GM12878 (cell line): Measurements from ENCODE around the gene MGARP. TPM values are rescaled to one million over a fixed set of nuclear protein-coding genes. Genes with fewer than 3 reads are reported as not detected.
"Not testable (repeated sequence)": the region's sequence is repeated elsewhere in the genome, so short reads cannot be mapped to it uniquely, and the experiment has no call there.

Experiments
- ATAC-seq: fragments of 200-7000 bp; cut with Tn5 transposase; 3 replicates; pipeline ENCODE4 v1.9.1; 2020; ENCODE audit warnings: mild to moderate bottlenecking, moderate library complexity
- BruUV-seq: library from RNA; stranded (reverse); fragments of 400-500 nt; replicated peaks from 2 replicates; lab custom pipeline; 2021; lab: Mats Ljungman, UMichigan
- CTCF ChIA-PET: fragments of 300-600 bp; sonication (Branson Sonifier 250); formaldehyde crosslinking; extraction: SDS; loops from one replicate; lab custom pipeline; 2021; ENCODE audit warnings: inconsistent platforms; lab: Yijun Ruan, JAX
- POLR2A ChIA-PET: fragments of 350-600 bp; formaldehyde crosslinking; extraction: SDS; loops from one replicate; lab custom pipeline; 2021; ENCODE audit warnings: inconsistent platforms; lab: Charles Lee
- RAD21 ChIA-PET: fragments of 300-600 bp; sonication (Branson Sonifier 250); formaldehyde crosslinking; loops from one replicate; lab custom pipeline; 2023; ENCODE audit warnings: antibody characterized with exemption; ENCODE audit not compliant: unreplicated experiment; lab: Charles Lee
- SMC1A ChIA-PET: fragments of 300-600 bp; sonication (Branson Sonifier 250); formaldehyde crosslinking; loops from one replicate; lab custom pipeline; 2023; ENCODE audit not compliant: unreplicated experiment, uncharacterized antibody; lab: Charles Lee
- DNase-seq: peaks from one replicate; pipeline ENCODE4 v3.0.0-alpha.2; 2011; ENCODE audit warnings: low read depth, low spot score
- FAIRE-seq: peaks from 3 replicates; lab custom pipeline; 2011; peaks lifted over from hg19 to GRCh38; lab: Jason Lieb, UNC
- H2AFZ ChIP-seq: 2 replicates; pipeline ENCODE4 v1.6.0; 2011; ENCODE audit warnings: low read depth, low read length, control low read depth; ENCODE audit not compliant: control insufficient read depth
- H3K27ac ChIP-seq: 2 replicates; pipeline ENCODE4 v1.5.1; 2011; ENCODE audit warnings: control low read depth; ENCODE audit not compliant: control insufficient read depth, insufficient read depth
- H3K27me3 ChIP-seq, 2 experiments: replicated peaks in 1 of 2; 2 replicates each; pipeline versions ENCODE4 v1.6.0 to v1.6.1; 2011; ENCODE audit warnings: low read length in 1 of 2; ENCODE audit not compliant: control insufficient read depth in 2 of 2, insufficient read depth in 2 of 2
- H3K36me3 ChIP-seq, 2 experiments: 2 replicates each; pipeline ENCODE4 v1.5.1; 2011; ENCODE audit warnings: low read length in 1 of 2; ENCODE audit not compliant: control insufficient read depth in 2 of 2, insufficient read depth in 2 of 2
- H3K4me1 ChIP-seq: 2 replicates; pipeline ENCODE4 v1.6.1; 2011; ENCODE audit warnings: mild to moderate bottlenecking, low read length, moderate library complexity, mixed read lengths; ENCODE audit not compliant: control insufficient read depth, insufficient read depth
- H3K4me2 ChIP-seq: 2 replicates; pipeline ENCODE4 v1.6.0; 2011; ENCODE audit warnings: control low read depth; ENCODE audit not compliant: control insufficient read depth, insufficient read depth
- H3K4me3 ChIP-seq: fragments of 200-600 bp; sonication (generic); 2 replicates; pipeline ENCODE4 v1.5.1; 2016
- H3K79me2 ChIP-seq: 2 replicates; pipeline ENCODE4 v1.6.0; 2011; ENCODE audit warnings: low read length; ENCODE audit not compliant: control insufficient read depth, insufficient read depth
- H3K9ac ChIP-seq: 2 replicates; pipeline ENCODE4 v1.8.0; 2011; ENCODE audit warnings: low read length, control low read depth, mixed read lengths; ENCODE audit not compliant: control insufficient read depth, insufficient read depth
- H3K9me3 ChIP-seq: replicated peaks from 3 replicates; pipeline ENCODE4 v1.5.1; 2011; ENCODE audit warnings: mild to moderate bottlenecking, low read length; ENCODE audit not compliant: control insufficient read depth, insufficient read depth
- H4K20me1 ChIP-seq: 2 replicates; pipeline ENCODE4 v1.6.0; 2011; ENCODE audit not compliant: control insufficient read depth, insufficient read depth
- BCL11A ChIP-seq: IDR thresholded peaks from 2 replicates; pipeline ENCODE4 v1.6.1; 2011; ENCODE audit warnings: low read depth, low read length
- FOXK2 ChIP-seq: fragments of 450-650 bp; IDR thresholded peaks from 2 replicates; pipeline ENCODE4 v1.6.1; 2017; ENCODE audit warnings: mild to moderate bottlenecking, moderate library complexity
- POU2F2 ChIP-seq: IDR thresholded peaks from 3 replicates; pipeline ENCODE4 v1.6.1; 2011; ENCODE audit warnings: low read depth, mild to moderate bottlenecking, low read length, borderline replicate concordance
- ZBTB33 ChIP-seq: fragments of 450-650 bp; IDR thresholded peaks from 2 replicates; pipeline ENCODE4 v1.6.1; 2017; ENCODE audit warnings: mild to moderate bottlenecking
- WGBS: methylation state at CpG from one replicate; pipeline ENCODE4 v1.1.6; 2016; ENCODE audit warnings: low lambda C conversion rate; ENCODE audit not compliant: insufficient replicate concordance, insufficient coverage; ENCODE audit errors: missing lambda C conversion rate; 5-methylcytosine and 5-hydroxymethylcytosine counted together
- in situ Hi-C: fragments of 300-500 bp; cut with MboI; formaldehyde crosslinking; loops from 9 replicates; pipeline ENCODE4 v1.14.3; 2018; ENCODE audit warnings: mixed read lengths
- intact Hi-C: fragments of 100-400 bp; cut with micrococcal nuclease; formaldehyde crosslinking; loops from one replicate; pipeline ENCODE4 v1.14.2; 2022; ENCODE audit not compliant: unreplicated experiment
- polyA plus RNA-seq, 11 experiments: library from polyadenylated mRNA; depleted of rRNA in 4 of 11; unstranded in 6 of 11; stranded (reverse) in 5 of 11; fragments of >200 nt; fragmentation: Nextera tagmentation in 4 of 11; fragmentation: Illumina TruSeq in 1 of 11; extraction: Ambion mirVana in 4 of 11; extraction: Trizol in 1 of 11; gene quantifications; 1 replicate in 1 of 11; 2 replicates in 10 of 11; pipeline versions ENCODE4 v1.2.1 to v1.2.3, GENCODE V29; 2011 to 2016; ENCODE audit warnings: inconsistent platforms in 2 of 11, missing spikeins in 2 of 11, low read depth in 1 of 11
- total RNA-seq, 4 experiments: library from RNA; depleted of rRNA in 3 of 4; stranded (reverse); fragments of >200 nt in 3 of 4; fragmentation: Illumina TruSeq in 1 of 4; extraction: Trizol in 1 of 4; gene quantifications; 2 replicates each; pipeline versions ENCODE4 v1.2.1 to v1.2.3, GENCODE V29; 2013 to 2021

MGARP gene
- total and polyA plus RNA-seq, 10 of the 15 experiments (the other 5 are each of a cell fraction or from before 2014, with no cell fraction given), result 0.04 to 0.23 (median 0.08) TPM; not detected in 7

GRCh38 chr4:139324620-139325019 lies 44.6 kb upstream of the MGARP start:
- SMC1A ChIA-PET, result interaction anchor here (0.8 to 2.9 kb wide), 3 partner anchors 18 to 25 kb away, joined by 3 to 9 read pairs (median 3); partner anchors contain the start of genes NAA15 and NDUFC1

GRCh38 chr4:139322541-139322940 lies 42.5 kb upstream of the MGARP start:
- in situ Hi-C loops, result loop anchor here (25.0 kb wide), 1 partner anchor 1110 kb away; no protein-coding TSS in a partner anchor
- H3K4me2 ChIP-seq, DNase-seq, H3K27ac ChIP-seq, H3K9ac ChIP-seq, H3K4me3 ChIP-seq, BruUV-seq, FAIRE-seq, H3K4me1 ChIP-seq, H2AFZ ChIP-seq, H3K9me3 ChIP-seq, ATAC-seq, H3K36me3 ChIP-seq, H3K27me3 ChIP-seq, H4K20me1 ChIP-seq, intact Hi-C loops: not testable (repeated sequence)
- RAD21 ChIA-PET, result interaction anchor here (1.6 kb wide), 1 partner anchor 22 kb away, joined by 4 read pairs; no protein-coding TSS in a partner anchor
- POLR2A ChIA-PET, result interaction anchor here (0.5 to 3.2 kb wide), 6 partner anchors 8 to 1154 kb away, joined by 3 to 16 read pairs (median 4); no protein-coding TSS in a partner anchor
- peaks cover 94% of the 10 kb centered on the region for H3K79me2 ChIP-seq
- 73% methylated on average over 6 of the region's 6 CpGs for WGBS
- CTCF ChIA-PET, result interaction anchor here (0.6 to 2.0 kb wide), 5 partner anchors 9 to 662 kb away, joined by 3 to 5 read pairs (median 3); no protein-coding TSS in a partner anchor
- SMC1A ChIA-PET, result interaction anchor here (1.1 to 1.3 kb wide), 4 partner anchors 14 to 292 kb away, joined by 3 to 5 read pairs (median 3); no protein-coding TSS in a partner anchor

More at GRCh38 chr4:139324620-139325019, 44.6 kb upstream of the MGARP start:
- H3K4me3 ChIP-seq, result no peak overlapping the region
- WGBS, result 85% methylated on average over 6 of the region's 6 CpGs
- peaks cover 89% of the 10 kb centered on the region for H3K79me2 ChIP-seq
- H3K4me1 ChIP-seq, result peaks cover 8% of the 10 kb centered on the region
- no peaks in the 10 kb centered on the region for H4K20me1 ChIP-seq
- no peak overlapping the region for H3K27ac ChIP-seq
- no peak overlapping the region for H3K9ac ChIP-seq
- H2AFZ ChIP-seq, result no peak overlapping the region
- no TSS peak for BruUV-seq
- TF ChIP-seq ZBTB33 (no peak), BCL11A (no peak), POU2F2 (no peak), FOXK2 (no peak)
- ChIA-PET CTCF (interaction anchor here (2.0 kb wide), 1 partner anchor 29 kb away, joined by 8 read pairs; no protein-coding TSS in a partner anchor), POLR2A (no interaction called here), RAD21 (interaction anchor here (0.7 to 1.0 kb wide), 2 partner anchors 21 to 25 kb away, joined by 3 read pairs; no protein-coding TSS in a partner anchor)
- H3K27me3 ChIP-seq, result no peaks in the 10 kb centered on the region
- H3K4me2 ChIP-seq, result no peak overlapping the region
- FAIRE-seq (no peak), DNase-seq (no peak), ATAC-seq (no peak)
- H3K9me3 ChIP-seq, result peaks cover 1% of the 10 kb centered on the region; the same call in 2 of the 3 replicates
- intact Hi-C loops (no loop called here), in situ Hi-C loops (loop anchor here (25.0 kb wide), 1 partner anchor 1112 kb away; no protein-coding TSS in a partner anchor)
- H3K36me3 ChIP-seq, result peaks cover 2 to 3% of the 10 kb centered on the region in 2 experiments; a peak in 3 of 4 replicates
